HepG2 (cell line): Measurements from ENCODE around the gene ADAM22. TPM values are rescaled to one million over a fixed set of nuclear protein-coding genes. Genes with fewer than 3 reads are reported as not detected.

Experiments used
- ATAC-seq: fragments of 200-7000 bp; cut with Tn5 transposase; 3 replicates; pipeline ENCODE4 v1.9.1; 2020; ENCODE audit warnings: mild to moderate bottlenecking, moderate library complexity
- BruUV-seq: library from RNA; stranded (reverse); fragments of 400-500 nt; replicated peaks from 2 replicates; lab custom pipeline; 2021; lab: Mats Ljungman, UMichigan
- CTCF ChIA-PET: fragments of 300-600 bp; formaldehyde crosslinking; extraction: SDS; loops from one replicate; lab custom pipeline; 2021; ENCODE audit warnings: low total read pairs, inconsistent platforms, low intra/inter-chr PET ratio; lab: Yijun Ruan, JAX
- POLR2A ChIA-PET: fragments of 350-600 bp; sonication (Branson Sonifier 250); formaldehyde crosslinking; loops from one replicate; lab custom pipeline; 2020; ENCODE audit warnings: antibody characterized with exemption, inconsistent platforms; lab: Yijun Ruan, JAX
- DNase-seq: peaks from one replicate; pipeline ENCODE4 v3.0.0-alpha.2; 2015; ENCODE audit warnings: low spot score
- FAIRE-seq: peaks from 3 replicates; lab custom pipeline; 2011; peaks lifted over from hg19 to GRCh38; lab: Jason Lieb, UNC
- H2AFZ ChIP-seq: one replicate; pipeline ENCODE4 v1.6.1; 2011; ENCODE audit warnings: low read length, inconsistent platforms
- H3K27ac ChIP-seq: fragments of 300-600 bp; 3 replicates; pipeline ENCODE4 v1.8.0; 2011; ENCODE audit warnings: mixed run types, mild to moderate bottlenecking, mixed read lengths, low read length, inconsistent platforms; ENCODE audit not compliant: insufficient read depth; ENCODE audit errors: extremely low read length
- H3K27me3 ChIP-seq, 2 experiments: fragments of 200-600 bp in 1 of 2; 2 replicates in 1 of 2; 3 replicates in 1 of 2; pipeline versions ENCODE4 v1.6.0 to v1.8.0; 2011; ENCODE audit warnings: low read length in 2 of 2, mild to moderate bottlenecking in 2 of 2, moderate library complexity in 2 of 2, inconsistent platforms in 1 of 2; ENCODE audit not compliant: insufficient read depth in 2 of 2, control insufficient read depth in 1 of 2
- H3K36me3 ChIP-seq, 2 experiments: fragments of 200-600 bp in 1 of 2; replicated peaks in 1 of 2; 2 replicates in 1 of 2; 3 replicates in 1 of 2; pipeline versions ENCODE4 v1.5.1 to v1.8.0; 2011; ENCODE audit warnings: low read length in 2 of 2, inconsistent platforms in 1 of 2; ENCODE audit not compliant: insufficient read depth in 2 of 2, control insufficient read depth in 1 of 2
- H3K4me1 ChIP-seq: 2 replicates; pipeline ENCODE4 v1.5.1; 2012; ENCODE audit warnings: low read length, inconsistent platforms; ENCODE audit not compliant: insufficient read depth
- H3K4me2 ChIP-seq: 2 replicates; pipeline ENCODE4 v1.6.0; 2011; ENCODE audit warnings: low read depth, low read length, inconsistent platforms
- H3K4me3 ChIP-seq, 3 experiments: fragments of 200-600 bp in 1 of 3; sonication (generic), shearing (Covaris generic) in 1 of 3; replicated peaks in 1 of 3; 2 replicates each; pipeline ENCODE4 v1.5.1; 2011 to 2016; ENCODE audit warnings: low read length in 3 of 3, inconsistent platforms in 2 of 3, low read depth in 2 of 3, mild to moderate bottlenecking in 2 of 3, control low read depth in 1 of 3, mixed read lengths in 1 of 3; ENCODE audit not compliant: insufficient read depth in 1 of 3
- H3K79me2 ChIP-seq: one replicate; pipeline ENCODE4 v1.6.1; 2011; ENCODE audit warnings: low read length, inconsistent platforms; ENCODE audit not compliant: insufficient read depth
- H3K9ac ChIP-seq: 2 replicates; pipeline ENCODE4 v1.6.0; 2011; ENCODE audit warnings: mild to moderate bottlenecking, low read depth, low read length, inconsistent platforms; ENCODE audit not compliant: insufficient read depth
- H3K9me3 ChIP-seq: 2 replicates; pipeline ENCODE4 v1.5.1; 2012; ENCODE audit warnings: mild to moderate bottlenecking, low read length
- H4K20me1 ChIP-seq: 2 replicates; pipeline ENCODE4 v1.6.0; 2011; ENCODE audit warnings: inconsistent platforms, mild to moderate bottlenecking, low read length, moderate library complexity; ENCODE audit not compliant: insufficient read depth
- ARNT2 ChIP-seq: sonication (generic); formaldehyde crosslinking; IDR thresholded peaks from 2 replicates; pipeline ENCODE4 v1.8.0; 2022; ENCODE audit warnings: mild to moderate bottlenecking, low read depth, missing genetic modification reagents, moderate library complexity
- HDAC2 ChIP-seq: sonication (generic); formaldehyde crosslinking; IDR thresholded peaks from 2 replicates; pipeline ENCODE4 v1.4.0; 2020; ENCODE audit warnings: missing genetic modification reagents
- KMT2A ChIP-seq: sonication (generic); formaldehyde crosslinking; IDR thresholded peaks from 2 replicates; pipeline ENCODE4 v1.4.0; 2020; ENCODE audit warnings: missing genetic modification reagents
- MEIS2 ChIP-seq: sonication (generic); formaldehyde crosslinking; IDR thresholded peaks from 2 replicates; pipeline ENCODE4 v1.9.0; 2021; ENCODE audit warnings: mild to moderate bottlenecking, missing genetic modification reagents
- NBN ChIP-seq: fragments of 450-650 bp; conservative IDR thresholded peaks from 2 replicates; pipeline ENCODE4 v1.6.1; 2017
- NFYB ChIP-seq: sonication (generic); formaldehyde crosslinking; IDR thresholded peaks from 2 replicates; pipeline ENCODE4 v1.4.0; 2020; ENCODE audit warnings: missing genetic modification reagents
- POLR2G ChIP-seq: fragments of 200-400 bp; formaldehyde crosslinking; IDR thresholded peaks from 2 replicates; pipeline ENCODE4 v1.6.1; 2018; ENCODE audit warnings: mild to moderate bottlenecking, low read depth, low read length, moderate library complexity
- REPIN1 ChIP-seq: sonication (generic); formaldehyde crosslinking; IDR thresholded peaks from 2 replicates; pipeline ENCODE4 v1.8.0; 2022; ENCODE audit warnings: missing genetic modification reagents, low read depth, mild to moderate bottlenecking, borderline replicate concordance
- SNAI1 ChIP-seq: sonication (generic); formaldehyde crosslinking; IDR thresholded peaks from 2 replicates; pipeline ENCODE4 v1.5.0; 2020; ENCODE audit warnings: mild to moderate bottlenecking, missing genetic modification reagents, borderline replicate concordance
- ZBTB7B ChIP-seq: sonication (generic); formaldehyde crosslinking; IDR thresholded peaks from 2 replicates; pipeline ENCODE4 v1.4.0; 2020; ENCODE audit warnings: missing genetic modification reagents
- ZKSCAN1 ChIP-seq: fragments of 150-350 bp; IDR thresholded peaks from 2 replicates; pipeline ENCODE4 v1.6.1; 2014; ENCODE audit warnings: low read length
- ZNF180 ChIP-seq: sonication (generic); formaldehyde crosslinking; IDR thresholded peaks from 2 replicates; pipeline ENCODE4 v1.4.0; 2020; ENCODE audit warnings: low read depth, missing genetic modification reagents, borderline replicate concordance
- ZNF749 ChIP-seq: sonication (generic); formaldehyde crosslinking; IDR thresholded peaks from 2 replicates; pipeline ENCODE4 v1.8.0; 2022; ENCODE audit warnings: mild to moderate bottlenecking, missing genetic modification reagents, moderate library complexity, borderline replicate concordance
- ZNF777 ChIP-seq: sonication (generic); formaldehyde crosslinking; IDR thresholded peaks from 2 replicates; pipeline ENCODE4 v1.4.0; 2020; ENCODE audit warnings: missing genetic modification reagents
- WGBS: methylation state at CpG from one replicate; pipeline ENCODE4 v1.1.6; 2017; ENCODE audit warnings: low lambda C conversion rate; 5-methylcytosine and 5-hydroxymethylcytosine counted together
- in situ Hi-C: cut with HindIII; loops from 2 replicates; pipeline ENCODE4 v1.10.0; 2017; ENCODE audit warnings: low pct_unique_long_range_greater_than_20kb; ENCODE audit not compliant: extremely low pct_ligation_motif_present
- intact Hi-C: fragments of 100-400 bp; cut with micrococcal nuclease; formaldehyde crosslinking; loops from one replicate; pipeline ENCODE4 v1.10.0; 2022; ENCODE audit not compliant: unreplicated experiment
- polyA plus RNA-seq, 8 experiments: library from polyadenylated mRNA; depleted of rRNA in 3 of 8; stranded (reverse) in 7 of 8; unstranded in 1 of 8; fragments of >200 nt; fragmentation: Illumina TruSeq in 4 of 8; extraction: Trizol in 4 of 8; gene quantifications; 2 replicates each; pipeline versions ENCODE4 v1.2.1 to v1.2.3, GENCODE V29; 2011 to 2016; ENCODE audit warnings: low read depth in 4 of 8, missing spikeins in 1 of 8, mixed read lengths in 1 of 8; ENCODE audit not compliant: insufficient read depth in 1 of 8
- total RNA-seq, 5 experiments: library from RNA; depleted of rRNA; stranded (reverse); fragments of >200 nt; fragmentation: Illumina TruSeq; extraction: Trizol; gene quantifications; 2 replicates each; pipeline ENCODE4 v1.2.3, GENCODE V29; 2016; ENCODE audit warnings: low read depth in 1 of 5
- TF ChIP-seq, protein P1 (sequence below): IDR thresholded peaks from 2 replicates; pipeline ENCODE4 v1.6.1; 2016; ENCODE audit warnings: missing compliant biosample characterization, missing genetic modification reagents, borderline replicate concordance
- TF ChIP-seq, protein P2 (sequence below): sonication (generic); formaldehyde crosslinking; IDR thresholded peaks from 2 replicates; pipeline ENCODE4 v1.8.1; 2023; ENCODE audit warnings: mild to moderate bottlenecking, missing genetic modification reagents
- TF ChIP-seq, protein P3 (sequence below): sonication (generic); formaldehyde crosslinking; IDR thresholded peaks from 2 replicates; pipeline ENCODE4 v1.4.0; 2020; ENCODE audit warnings: mild to moderate bottlenecking, missing genetic modification reagents

The ADAM22 gene
- total and polyA plus RNA-seq, 2 of the 13 experiments (the other 11 are each of a cell fraction or from before 2014, with no cell fraction given): 1.9 to 6.7 TPM

DNA sequence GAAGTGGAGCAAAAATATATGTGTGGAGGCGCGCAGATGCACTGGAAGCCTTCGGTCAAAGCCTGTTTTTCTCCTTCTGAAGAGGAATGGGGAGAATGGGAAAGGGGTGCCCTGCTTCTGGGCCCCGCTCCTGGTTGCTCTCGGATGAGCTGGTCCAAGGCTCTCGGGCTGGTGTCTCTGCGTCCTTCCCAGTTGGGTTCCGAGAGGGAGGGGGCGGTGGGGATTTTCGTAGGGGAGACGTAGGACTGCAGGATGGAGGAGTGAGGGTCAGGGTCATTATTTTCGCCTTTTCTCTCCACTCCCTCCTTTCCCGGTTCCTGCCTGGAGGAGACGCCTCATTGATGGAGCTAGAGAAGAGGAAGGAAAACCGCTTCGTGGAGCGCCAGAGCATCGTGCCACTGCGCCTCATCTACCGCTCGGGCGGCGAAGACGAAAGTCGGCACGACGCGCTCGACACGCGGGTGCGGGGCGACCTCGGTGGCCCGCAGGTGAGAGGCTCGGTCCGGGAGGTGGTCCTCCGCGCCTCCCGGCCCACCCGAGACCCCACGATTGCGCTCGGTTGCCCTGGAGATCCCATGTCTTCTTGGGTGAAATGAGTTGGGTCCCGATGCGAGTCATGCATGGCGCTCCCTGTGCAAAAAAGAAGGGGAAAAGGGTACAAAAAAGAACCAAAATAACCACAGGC, 790 bp downstream of the ADAM22 start (continued):
- TF ChIP-seq, protein P1, sequence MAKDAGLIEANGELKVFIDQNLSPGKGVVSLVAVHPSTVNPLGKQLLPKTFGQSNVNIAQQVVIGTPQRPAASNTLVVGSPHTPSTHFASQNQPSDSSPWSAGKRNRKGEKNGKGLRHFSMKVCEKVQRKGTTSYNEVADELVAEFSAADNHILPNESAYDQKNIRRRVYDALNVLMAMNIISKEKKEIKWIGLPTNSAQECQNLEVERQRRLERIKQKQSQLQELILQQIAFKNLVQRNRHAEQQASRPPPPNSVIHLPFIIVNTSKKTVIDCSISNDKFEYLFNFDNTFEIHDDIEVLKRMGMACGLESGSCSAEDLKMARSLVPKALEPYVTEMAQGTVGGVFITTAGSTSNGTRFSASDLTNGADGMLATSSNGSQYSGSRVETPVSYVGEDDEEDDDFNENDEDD (CRISPR knock-in tag): peak; percentile 68; the same call in 1 of the 2 replicates
- TF ChIP-seq, protein P2, sequence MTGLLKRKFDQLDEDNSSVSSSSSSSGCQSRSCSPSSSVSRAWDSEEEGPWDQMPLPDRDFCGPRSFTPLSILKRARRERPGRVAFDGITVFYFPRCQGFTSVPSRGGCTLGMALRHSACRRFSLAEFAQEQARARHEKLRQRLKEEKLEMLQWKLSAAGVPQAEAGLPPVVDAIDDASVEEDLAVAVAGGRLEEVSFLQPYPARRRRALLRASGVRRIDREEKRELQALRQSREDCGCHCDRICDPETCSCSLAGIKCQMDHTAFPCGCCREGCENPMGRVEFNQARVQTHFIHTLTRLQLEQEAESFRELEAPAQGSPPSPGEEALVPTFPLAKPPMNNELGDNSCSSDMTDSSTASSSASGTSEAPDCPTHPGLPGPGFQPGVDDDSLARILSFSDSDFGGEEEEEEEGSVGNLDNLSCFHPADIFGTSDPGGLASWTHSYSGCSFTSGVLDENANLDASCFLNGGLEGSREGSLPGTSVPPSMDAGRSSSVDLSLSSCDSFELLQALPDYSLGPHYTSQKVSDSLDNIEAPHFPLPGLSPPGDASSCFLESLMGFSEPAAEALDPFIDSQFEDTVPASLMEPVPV (CRISPR knock-in tag): peak; percentile 65; the same call in 1 of the 2 replicates
- TF ChIP-seq POLR2G: no peak
- TF ChIP-seq HDAC2 (CRISPR knock-in tag): 0 out of 2 replicates have a peak, but pooled peaks have one; percentile 18

DNA sequence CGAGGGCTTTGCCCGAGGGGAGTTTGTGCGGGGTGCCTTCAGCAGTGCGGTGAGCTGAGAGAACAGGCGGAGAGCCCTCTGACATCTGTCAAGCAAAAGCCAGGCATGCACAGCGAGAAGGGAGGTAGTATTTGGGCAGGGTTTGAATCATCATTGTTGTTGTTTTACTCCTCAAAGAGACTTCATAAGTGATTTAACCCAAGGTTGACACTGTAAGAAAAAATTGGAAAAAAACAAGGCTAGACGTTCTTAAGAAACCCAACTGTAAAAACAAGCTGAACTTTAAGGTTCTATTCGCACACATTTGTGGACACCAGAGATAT, 1.3 kb downstream of the ADAM22 start:
- Histone ChIP-seq H3K27ac (no peak overlapping the region), H3K27me3 (no peaks in the 10 kb centered on the region; a peak in 1 of 5 replicates), H3K9me3 (no peaks in the 10 kb centered on the region), H3K9ac (no peak overlapping the region), H3K36me3 (no peaks in the 10 kb centered on the region), H4K20me1 (no peaks in the 10 kb centered on the region), H3K4me1 (peaks cover 30% of the 10 kb centered on the region), H2AFZ (peak overlapping the region; percentile 40), H3K79me2 (no peaks in the 10 kb centered on the region), H3K4me3 (peak overlapping the region; percentile 64 to 77 (median 70); a peak in 5 of 6 replicates), H3K4me2 (peak overlapping the region; percentile 81)
- DNase-seq (no peak), ATAC-seq (no peak), FAIRE-seq (no peak)
- ChIA-PET POLR2A (no interaction called here), CTCF (no interaction called here)
- WGBS: 62% methylated on average over 8 of the region's 8 CpGs
- no TSS peak for BruUV-seq
- TF ChIP-seq SNAI1 (CRISPR knock-in tag) (0 out of 2 replicates have a peak, but pooled peaks have one; percentile 6), NBN (no peak), NFYB (no peak), KMT2A (CRISPR knock-in tag) (no peak), ARNT2 (no peak), MEIS2 (CRISPR knock-in tag) (no peak), REPIN1 (0 out of 2 replicates have a peak, but pooled peaks have one; percentile 7), ZNF180 (CRISPR knock-in tag) (no peak), ZNF749 (no peak), ZBTB7B (CRISPR knock-in tag) (no peak), ZNF777 (CRISPR knock-in tag) (no peak), ZKSCAN1 (no peak)
- TF ChIP-seq, protein P3, sequence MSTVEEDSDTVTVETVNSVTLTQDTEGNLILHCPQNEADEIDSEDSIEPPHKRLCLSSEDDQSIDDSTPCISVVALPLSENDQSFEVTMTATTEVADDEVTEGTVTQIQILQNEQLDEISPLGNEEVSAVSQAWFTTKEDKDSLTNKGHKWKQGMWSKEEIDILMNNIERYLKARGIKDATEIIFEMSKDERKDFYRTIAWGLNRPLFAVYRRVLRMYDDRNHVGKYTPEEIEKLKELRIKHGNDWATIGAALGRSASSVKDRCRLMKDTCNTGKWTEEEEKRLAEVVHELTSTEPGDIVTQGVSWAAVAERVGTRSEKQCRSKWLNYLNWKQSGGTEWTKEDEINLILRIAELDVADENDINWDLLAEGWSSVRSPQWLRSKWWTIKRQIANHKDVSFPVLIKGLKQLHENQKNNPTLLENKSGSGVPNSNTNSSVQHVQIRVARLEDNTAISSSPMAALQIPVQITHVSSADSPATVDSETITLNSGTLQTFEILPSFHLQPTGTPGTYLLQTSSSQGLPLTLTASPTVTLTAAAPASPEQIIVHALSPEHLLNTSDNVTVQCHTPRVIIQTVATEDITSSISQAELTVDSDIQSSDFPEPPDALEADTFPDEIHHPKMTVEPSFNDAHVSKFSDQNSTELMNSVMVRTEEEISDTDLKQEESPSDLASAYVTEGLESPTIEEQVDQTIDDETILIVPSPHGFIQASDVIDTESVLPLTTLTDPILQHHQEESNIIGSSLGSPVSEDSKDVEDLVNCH: no peak
- in situ Hi-C loops (no loop called here), intact Hi-C loops (loop anchor here (10.0 kb wide), 1 partner anchor 229 kb away; no protein-coding TSS in a partner anchor)
